ENCODE results near the gene FSTL4.

GRCh38 chr5:133232011-133232410 is 380.3 kb downstream of the FSTL4 start:
- TF ChIP-seq CTCF (IDR thresholded peaks at IDR 0.05) = no peak
- no peak for TF ChIP-seq POLR2A (IDR thresholded peaks at IDR 0.05)

Measured in Peyer's patch (tissue), 4 donors.